Activated effector memory CD4-positive, alpha-beta T cell treated with Interleukin-2 at 50 U/mL for 16 hours (primary cell): ENCODE data around the gene ASTL.

Experiments
- DNase-seq: peaks from one replicate; pipeline ENCODE4 v3.0.0-alpha.2; 2020

ASTL gene

GRCh38 chr2:96074156-96074555, 64.1 kb downstream of the ASTL start:
- no peak for DNase-seq

- no peak for DNase-seq
Observed at GRCh38 chr2:96073170-96073775, 65.0 kb downstream of the ASTL start.
